Transverse colon (tissue), 3 donors: ENCODE data around the gene DENND1A.

Source experiments
- POLR2A ChIP-seq: fragments of 450-650 bp; IDR thresholded peaks from one replicate; pipeline ENCODE4 v1.6.1; 2016; ENCODE audit warnings: antibody characterized with exemption, mild to moderate bottlenecking, moderate library complexity
- TF ChIP-seq, protein P1 (sequence below), 5 experiments: fragments of 200-600 bp in 3 of 5; fragments of 450-650 bp in 2 of 5; sonication (generic) in 3 of 5; IDR thresholded peaks; 1 replicate in 2 of 5; 2 replicates in 3 of 5; pipeline ENCODE4 v1.5.1; 2016 to 2017; ENCODE audit warnings: antibody characterized with exemption in 5 of 5, inconsistent platforms in 3 of 5, mild to moderate bottlenecking in 2 of 5, moderate library complexity in 1 of 5

DNA sequence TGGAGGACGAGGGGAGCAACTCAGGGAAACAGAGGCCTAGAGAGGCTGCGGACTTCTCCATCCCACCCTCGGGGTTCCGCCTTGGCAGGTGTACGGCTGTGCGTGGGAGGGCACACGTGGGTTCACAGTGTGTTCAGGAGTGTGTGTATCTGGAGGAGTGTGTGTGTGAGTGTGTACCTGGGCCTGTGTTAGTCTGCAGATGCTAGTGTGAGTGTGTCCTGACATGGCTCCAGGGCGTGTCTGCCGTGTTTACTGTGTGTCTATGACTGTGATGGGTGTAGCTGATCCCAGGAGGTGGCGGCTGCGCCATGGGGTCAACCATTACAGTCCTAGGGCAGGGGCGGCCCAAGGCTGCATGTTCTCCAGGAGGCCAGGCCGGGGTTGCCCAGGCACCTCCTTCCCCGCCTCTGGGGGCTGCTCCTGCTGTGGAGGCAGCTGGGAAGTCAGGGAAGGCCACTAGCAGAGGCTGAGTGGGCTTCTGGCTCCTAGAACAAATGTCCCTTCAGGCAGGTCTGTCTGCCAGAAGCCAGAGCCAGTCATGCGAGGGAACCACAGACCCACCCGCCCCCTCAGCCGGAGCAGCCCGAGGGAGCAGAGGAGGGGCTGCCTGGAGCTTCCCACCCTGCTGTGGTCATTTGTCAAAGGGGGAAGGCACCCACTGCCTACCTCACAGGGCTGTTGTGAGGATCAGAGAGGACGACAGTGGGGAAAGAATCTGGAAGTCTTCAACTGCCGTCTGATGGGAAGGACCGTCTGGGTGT, 552.5 kb downstream of the DENND1A start:
- TF ChIP-seq, protein P1, sequence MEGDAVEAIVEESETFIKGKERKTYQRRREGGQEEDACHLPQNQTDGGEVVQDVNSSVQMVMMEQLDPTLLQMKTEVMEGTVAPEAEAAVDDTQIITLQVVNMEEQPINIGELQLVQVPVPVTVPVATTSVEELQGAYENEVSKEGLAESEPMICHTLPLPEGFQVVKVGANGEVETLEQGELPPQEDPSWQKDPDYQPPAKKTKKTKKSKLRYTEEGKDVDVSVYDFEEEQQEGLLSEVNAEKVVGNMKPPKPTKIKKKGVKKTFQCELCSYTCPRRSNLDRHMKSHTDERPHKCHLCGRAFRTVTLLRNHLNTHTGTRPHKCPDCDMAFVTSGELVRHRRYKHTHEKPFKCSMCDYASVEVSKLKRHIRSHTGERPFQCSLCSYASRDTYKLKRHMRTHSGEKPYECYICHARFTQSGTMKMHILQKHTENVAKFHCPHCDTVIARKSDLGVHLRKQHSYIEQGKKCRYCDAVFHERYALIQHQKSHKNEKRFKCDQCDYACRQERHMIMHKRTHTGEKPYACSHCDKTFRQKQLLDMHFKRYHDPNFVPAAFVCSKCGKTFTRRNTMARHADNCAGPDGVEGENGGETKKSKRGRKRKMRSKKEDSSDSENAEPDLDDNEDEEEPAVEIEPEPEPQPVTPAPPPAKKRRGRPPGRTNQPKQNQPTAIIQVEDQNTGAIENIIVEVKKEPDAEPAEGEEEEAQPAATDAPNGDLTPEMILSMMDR (IDR thresholded peaks at IDR 0.05): no peak
- TF ChIP-seq POLR2A: no peak
